Ureter (tissue), 1 donor: Measurements from ENCODE around the gene ANKZF1. TPM values are rescaled to one million over a fixed set of nuclear protein-coding genes. Genes with fewer than 3 reads are reported as not detected.

ENCODE experiments used
- DNase-seq: peaks from one replicate; pipeline ENCODE4 v3.0.0-alpha.2; 2020; ENCODE audit warnings: low spot score
- total RNA-seq: library from RNA; stranded (reverse); gene quantifications from one replicate; pipeline ENCODE4 v1.2.4, GENCODE V29; 2023
- donor health status: DM: yes; HTN: yes; CAD: no.

ANKZF1 gene
- total RNA-seq, 1 donor from 2014 or later = 73.1 TPM

DNA sequence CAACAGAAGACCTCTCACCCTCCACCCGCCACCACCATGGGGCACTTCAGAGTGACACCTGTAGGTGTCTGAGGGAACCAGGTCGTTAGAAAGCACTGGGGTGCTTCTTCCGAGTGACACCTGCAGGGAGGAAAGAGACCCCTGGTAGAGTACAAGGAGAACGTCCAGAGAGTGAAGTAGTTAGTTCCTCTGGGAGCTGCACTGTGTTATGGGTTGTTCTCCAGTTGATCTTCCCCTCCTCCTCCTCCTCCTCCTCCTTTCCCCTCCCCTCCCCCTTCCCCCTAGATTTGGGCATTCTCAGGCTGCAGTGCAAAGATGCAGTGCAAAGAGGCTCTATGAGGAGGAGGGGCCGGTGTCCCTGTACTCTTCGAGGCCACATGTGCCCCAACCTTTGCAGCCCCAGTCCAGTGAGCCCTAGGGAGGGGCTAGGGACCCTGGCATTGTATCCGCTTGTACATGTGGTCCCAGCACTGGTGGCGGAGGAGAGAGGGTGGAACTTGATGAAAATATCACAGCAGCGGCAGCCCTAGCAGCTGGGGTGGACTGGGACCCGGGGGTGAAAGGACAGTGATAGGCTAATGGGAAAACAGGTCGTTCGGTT lies 50.4 kb downstream of the ANKZF1 start:
- no peak for DNase-seq

DNA sequence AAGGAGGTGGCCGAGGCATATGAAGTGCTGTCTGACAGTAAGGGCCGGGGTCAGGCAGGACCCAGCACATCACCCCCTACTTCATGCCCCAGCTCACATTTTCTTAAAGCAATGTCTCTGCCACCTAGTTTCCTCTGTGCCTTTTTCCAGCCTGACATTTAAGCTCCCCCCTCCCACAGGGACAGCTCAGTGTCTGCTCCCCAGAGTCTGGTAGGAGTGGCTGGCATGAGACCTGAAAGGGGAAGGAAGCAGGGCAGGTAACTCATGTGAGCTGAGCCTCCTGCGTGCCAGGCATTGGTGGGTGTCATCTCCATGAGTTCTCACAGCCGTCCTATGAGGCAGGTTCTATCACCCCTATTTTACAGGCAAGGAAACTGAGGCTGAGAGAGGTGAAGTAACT lies 51.0 kb downstream of the ANKZF1 start:
- no peak for DNase-seq

DNA sequence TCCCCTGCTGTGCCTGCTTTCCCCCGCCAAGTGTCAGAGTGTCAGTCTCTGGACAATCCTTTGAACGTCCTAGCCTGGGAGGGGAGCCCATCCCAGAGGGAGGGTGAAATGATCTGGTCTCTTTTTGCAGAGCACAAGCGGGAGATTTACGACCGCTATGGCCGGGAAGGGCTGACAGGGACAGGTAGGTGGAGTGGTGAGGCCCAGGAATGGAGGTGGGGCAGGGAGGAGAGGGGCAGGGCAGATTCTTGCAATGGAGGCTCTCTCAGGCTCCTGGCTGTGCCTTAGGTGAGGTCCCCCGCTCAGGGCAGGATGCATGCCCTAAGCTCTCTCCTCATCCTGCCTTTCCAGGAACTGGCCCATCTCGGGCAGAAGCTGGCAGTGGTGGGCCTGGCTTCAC lies 52.0 kb downstream of the ANKZF1 start:
- DNase-seq = no peak

DNA sequence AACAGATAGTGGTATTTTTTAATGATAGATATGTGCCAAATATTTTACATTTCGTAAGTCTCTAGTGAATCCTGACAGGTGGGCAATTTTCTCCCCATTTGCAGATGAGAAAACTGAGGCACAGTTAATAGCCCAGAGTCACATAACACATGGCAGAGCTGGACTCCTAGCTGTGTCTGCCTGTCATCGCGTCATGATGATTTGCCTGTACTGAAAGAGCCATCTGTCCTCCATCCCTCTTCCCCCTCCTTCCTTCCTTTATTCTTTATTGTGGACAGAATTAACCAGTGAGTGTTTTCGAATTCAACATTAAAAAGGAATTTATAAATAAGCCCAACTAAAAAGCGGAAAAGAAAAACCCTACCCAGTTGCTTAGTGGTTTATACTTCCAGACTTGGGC lies 52.8 kb downstream of the ANKZF1 start:
- no peak for DNase-seq

DNA sequence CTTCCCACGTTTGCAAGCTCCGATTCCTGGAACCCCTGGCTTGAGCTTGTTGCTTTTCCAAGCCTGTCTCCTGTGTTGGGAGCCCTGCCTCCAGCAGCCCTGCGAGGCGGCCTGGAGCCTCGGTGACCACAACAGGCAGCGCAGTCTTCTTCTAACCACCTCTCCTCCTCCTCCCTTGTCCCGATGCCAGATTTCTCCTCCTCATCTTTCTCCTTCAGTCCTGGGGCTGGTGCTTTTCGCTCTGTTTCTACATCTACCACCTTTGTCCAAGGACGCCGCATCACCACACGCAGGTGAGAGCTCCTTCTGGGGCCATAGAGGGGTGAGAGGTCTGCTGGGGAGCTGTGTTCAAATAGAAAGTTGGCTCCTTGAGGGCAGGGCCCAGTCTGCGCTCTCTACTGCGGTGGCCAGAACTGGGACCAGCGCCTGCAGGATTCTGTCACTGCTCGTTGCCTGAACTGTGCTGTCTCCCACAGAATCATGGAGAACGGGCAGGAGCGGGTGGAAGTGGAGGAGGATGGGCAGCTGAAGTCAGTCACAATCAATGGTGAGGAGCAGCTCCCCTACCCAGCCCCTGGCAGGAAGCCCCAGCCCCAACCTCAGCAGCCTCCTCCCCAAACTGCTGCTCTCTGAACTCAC lies 53.5 kb downstream of the ANKZF1 start:
- DNase-seq = no peak

DNA sequence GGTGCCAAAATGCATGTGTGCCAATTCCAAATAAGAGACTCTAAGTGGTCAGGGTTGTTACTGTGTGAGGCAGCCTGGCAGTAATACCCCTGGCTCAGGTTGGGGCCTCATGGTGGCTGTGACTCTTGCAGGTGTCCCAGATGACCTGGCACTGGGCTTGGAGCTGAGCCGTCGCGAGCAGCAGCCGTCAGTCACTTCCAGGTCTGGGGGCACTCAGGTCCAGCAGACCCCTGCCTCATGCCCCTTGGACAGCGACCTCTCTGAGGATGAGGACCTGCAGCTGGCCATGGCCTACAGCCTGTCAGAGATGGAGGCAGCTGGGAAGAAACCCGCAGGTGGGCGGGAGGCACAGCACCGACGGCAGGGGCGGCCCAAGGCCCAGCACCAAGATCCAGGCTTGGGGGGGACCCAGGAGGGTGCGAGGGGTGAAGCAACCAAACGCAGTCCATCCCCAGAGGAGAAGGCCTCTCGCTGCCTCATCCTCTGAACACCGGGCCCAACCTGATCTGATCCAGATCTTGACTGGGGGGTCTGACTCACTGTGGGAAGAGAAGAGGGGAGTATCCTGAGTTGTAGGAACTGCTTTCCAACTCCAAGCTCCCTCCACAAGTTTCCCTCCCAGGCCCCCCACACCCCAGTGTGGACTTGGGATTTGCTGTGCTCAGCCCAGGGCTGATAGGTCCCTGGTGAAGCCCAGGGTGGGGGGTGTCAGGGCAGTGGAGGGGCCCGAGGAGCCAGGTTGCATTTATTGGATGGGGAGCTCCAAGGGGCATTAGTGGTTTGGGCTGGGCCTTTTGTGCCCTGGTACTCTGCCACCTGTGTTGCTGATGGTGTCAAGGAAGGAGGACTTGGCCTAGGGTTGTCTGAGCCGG lies 55.1 kb downstream of the ANKZF1 start:
- DNase-seq = no peak

DNA sequence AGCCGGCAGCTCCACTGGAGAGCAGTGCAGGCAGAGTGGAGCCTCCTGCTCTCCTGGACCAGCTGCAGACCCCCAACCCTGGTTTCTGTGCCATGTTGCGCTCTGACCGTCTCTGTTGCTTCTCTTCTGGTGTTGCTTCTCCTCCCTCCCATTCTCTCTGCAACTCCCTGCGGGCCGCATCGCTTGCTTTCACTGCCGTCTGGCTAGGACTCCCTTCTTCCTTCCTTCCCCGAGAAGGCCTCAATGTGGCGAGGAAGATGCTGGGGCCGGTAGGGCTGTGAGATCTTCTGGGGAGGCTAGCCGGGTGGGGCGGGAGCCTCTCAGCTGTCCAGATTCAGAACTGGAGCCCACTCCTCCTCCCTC lies 55.7 kb downstream of the ANKZF1 start:
- no peak for DNase-seq

DNA sequence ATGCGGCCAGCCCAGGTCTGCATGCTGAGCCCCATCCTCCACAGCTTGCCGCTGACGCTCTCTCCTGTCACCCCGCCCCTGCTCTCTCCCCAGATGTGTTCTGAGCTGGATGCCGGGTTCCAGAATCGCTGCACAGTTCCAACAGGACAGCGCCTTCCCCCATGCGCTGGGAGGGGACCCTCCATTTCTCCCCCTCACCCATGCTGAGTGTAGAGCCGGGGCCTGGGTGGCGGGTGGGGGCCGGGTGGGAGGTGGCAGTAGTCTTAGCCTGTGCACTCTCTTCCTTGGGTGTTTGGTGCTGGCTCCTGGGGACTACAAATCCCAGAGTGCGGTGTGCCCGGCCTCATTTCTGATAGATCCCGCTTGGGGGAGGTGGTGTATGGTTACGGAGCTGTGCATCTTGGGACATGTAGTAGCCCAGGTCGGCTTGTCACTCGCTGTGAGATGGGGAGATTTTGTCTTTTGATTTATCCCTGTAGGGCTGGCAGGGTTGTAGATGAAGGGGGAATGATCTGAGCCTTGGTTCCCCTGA lies 56.4 kb downstream of the ANKZF1 start:
- DNase-seq = peak; percentile 74

Other genes with a start within 250 kb of the ANKZF1 start
- gene FEV, start 244.6 kb upstream of the ANKZF1 start, total RNA-seq = not detected
- not detected for gene CRYBA2, start 236.4 kb upstream of the ANKZF1 start, total RNA-seq
- gene CFAP65, start 188.3 kb upstream of the ANKZF1 start, total RNA-seq = not detected
- gene IHH, start 168.9 kb upstream of the ANKZF1 start, total RNA-seq = not detected
- 13.9 TPM for gene NHEJ1, start 69.0 kb upstream of the ANKZF1 start, total RNA-seq
- gene SLC23A3, start 59.8 kb upstream of the ANKZF1 start, total RNA-seq = 1.6 TPM
- gene CNPPD1, start 52.9 kb upstream of the ANKZF1 start, total RNA-seq = 56.4 TPM
- 79.6 TPM for gene RETREG2, start 51.5 kb upstream of the ANKZF1 start, total RNA-seq
- 28.7 TPM for gene ZFAND2B, start 23.0 kb upstream of the ANKZF1 start, total RNA-seq
- 36.1 TPM for gene ABCB6, start 10.8 kb upstream of the ANKZF1 start, total RNA-seq
- 31.6 TPM for gene ATG9A, start 170 bp upstream of the ANKZF1 start, total RNA-seq
- gene GLB1L, start 15.6 kb downstream of the ANKZF1 start, total RNA-seq = 9.9 TPM
- gene STK16, start 15.7 kb downstream of the ANKZF1 start, total RNA-seq = 32.9 TPM
- not detected for gene TUBA4B, start 23.4 kb downstream of the ANKZF1 start, total RNA-seq
- gene TUBA4A, start 24.1 kb downstream of the ANKZF1 start, total RNA-seq = 85.1 TPM
- 93.6 TPM for gene DNAJB2, start 49.6 kb downstream of the ANKZF1 start, total RNA-seq
- not detected for gene PTPRN, start 79.6 kb downstream of the ANKZF1 start, total RNA-seq
- gene RESP18, start 102.9 kb downstream of the ANKZF1 start, total RNA-seq = not detected
- 86.6 TPM for gene DNPEP, start 158.1 kb downstream of the ANKZF1 start, total RNA-seq
- 1,211 TPM for gene DES, start 188.6 kb downstream of the ANKZF1 start, total RNA-seq
- gene SPEG, start 205.0 kb downstream of the ANKZF1 start, total RNA-seq = 76.6 TPM